Measurements from ENCODE around the gene CHKB.

GRCh38 chr22:50545522-50546325, 36.9 kb downstream of the CHKB start, which contains the start of gene KLHDC7B:
- TF ChIP-seq, protein P1, sequence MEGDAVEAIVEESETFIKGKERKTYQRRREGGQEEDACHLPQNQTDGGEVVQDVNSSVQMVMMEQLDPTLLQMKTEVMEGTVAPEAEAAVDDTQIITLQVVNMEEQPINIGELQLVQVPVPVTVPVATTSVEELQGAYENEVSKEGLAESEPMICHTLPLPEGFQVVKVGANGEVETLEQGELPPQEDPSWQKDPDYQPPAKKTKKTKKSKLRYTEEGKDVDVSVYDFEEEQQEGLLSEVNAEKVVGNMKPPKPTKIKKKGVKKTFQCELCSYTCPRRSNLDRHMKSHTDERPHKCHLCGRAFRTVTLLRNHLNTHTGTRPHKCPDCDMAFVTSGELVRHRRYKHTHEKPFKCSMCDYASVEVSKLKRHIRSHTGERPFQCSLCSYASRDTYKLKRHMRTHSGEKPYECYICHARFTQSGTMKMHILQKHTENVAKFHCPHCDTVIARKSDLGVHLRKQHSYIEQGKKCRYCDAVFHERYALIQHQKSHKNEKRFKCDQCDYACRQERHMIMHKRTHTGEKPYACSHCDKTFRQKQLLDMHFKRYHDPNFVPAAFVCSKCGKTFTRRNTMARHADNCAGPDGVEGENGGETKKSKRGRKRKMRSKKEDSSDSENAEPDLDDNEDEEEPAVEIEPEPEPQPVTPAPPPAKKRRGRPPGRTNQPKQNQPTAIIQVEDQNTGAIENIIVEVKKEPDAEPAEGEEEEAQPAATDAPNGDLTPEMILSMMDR (IDR thresholded peaks at IDR 0.05; ENCODE audit: control extremely low read depth in 1 of 3, insufficient read depth in 1 of 3, low read depth in 1 of 3, low read length in 3 of 3) = no peak
- TF ChIP-seq POLR2A (IDR thresholded peaks at IDR 0.05; ENCODE audit: control extremely low read depth in 1 of 2, low read depth in 2 of 2, low read length in 2 of 2) (no peak), SIN3A (conservative IDR thresholded peaks at IDR 0.05 in 1 of 2, IDR thresholded peaks at IDR 0.05 in 1 of 2; ENCODE audit: low read depth in 1 of 2, low read length in 2 of 2) (no peak), POLR2AphosphoS5 (IDR thresholded peaks at IDR 0.05; ENCODE audit: low read depth, low read length) (no peak), NANOG (IDR thresholded peaks at IDR 0.05; ENCODE audit: insufficient read depth, low read depth, low read length, poor library complexity, severe bottlenecking) (no peak), GTF2F1 (IDR thresholded peaks at IDR 0.05; ENCODE audit: borderline replicate concordance, low read depth, low read length) (no peak), EZH2 (IDR thresholded peaks at IDR 0.05; ENCODE audit: low read depth, low read length, severe bottlenecking) (no peak), CHD2 (IDR thresholded peaks at IDR 0.05; ENCODE audit: low read length) (no peak), USF2 (IDR thresholded peaks at IDR 0.05; ENCODE audit: low read length) (no peak), CREB1 (IDR thresholded peaks at IDR 0.05) (no peak), RAD21 (IDR thresholded peaks at IDR 0.05 in 1 of 2, conservative IDR thresholded peaks at IDR 0.05 in 1 of 2; ENCODE audit: low read depth in 2 of 2, low read length in 2 of 2) (no peak)
- TF ChIP-seq, protein P2, sequence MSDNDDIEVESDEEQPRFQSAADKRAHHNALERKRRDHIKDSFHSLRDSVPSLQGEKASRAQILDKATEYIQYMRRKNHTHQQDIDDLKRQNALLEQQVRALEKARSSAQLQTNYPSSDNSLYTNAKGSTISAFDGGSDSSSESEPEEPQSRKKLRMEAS (IDR thresholded peaks at IDR 0.05) = no peak
